Pulmonary artery endothelial cell (primary cell): ENCODE data around the gene KCTD19. TPM values are rescaled to one million over a fixed set of nuclear protein-coding genes. Genes with fewer than 3 reads are reported as not detected.

Experiments
- DNase-seq: peaks from one replicate; pipeline ENCODE4 v3.0.0-alpha.2; 2011; ENCODE audit warnings: low read depth, low spot score
- total RNA-seq: library from RNA; depleted of rRNA; stranded (reverse); fragments of >200 nt; gene quantifications from 2 replicates; pipeline ENCODE4 v1.2.3, GENCODE V29; 2014

Gene KCTD19
- total RNA-seq, 1 donor from 2014 or later, result 0.33 TPM

DNA sequence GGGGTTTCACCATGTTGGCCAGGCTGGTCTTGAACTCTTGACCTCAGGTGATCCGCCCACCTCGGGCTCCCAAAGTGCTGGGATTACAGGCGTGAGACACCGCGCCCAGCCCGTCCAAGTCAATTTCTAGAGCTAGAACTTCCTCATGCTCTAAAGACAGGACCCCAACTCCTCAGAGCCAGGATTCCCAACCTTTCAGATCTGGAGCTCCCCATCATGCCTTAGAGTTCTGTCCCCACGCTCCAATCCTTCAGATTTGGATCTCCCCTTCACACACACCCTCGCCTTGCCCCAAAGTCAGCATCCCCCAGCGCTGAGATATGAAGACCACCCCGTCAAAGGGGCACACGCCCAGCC is 448 bp downstream of the KCTD19 start:
- no peak for DNase-seq

DNA sequence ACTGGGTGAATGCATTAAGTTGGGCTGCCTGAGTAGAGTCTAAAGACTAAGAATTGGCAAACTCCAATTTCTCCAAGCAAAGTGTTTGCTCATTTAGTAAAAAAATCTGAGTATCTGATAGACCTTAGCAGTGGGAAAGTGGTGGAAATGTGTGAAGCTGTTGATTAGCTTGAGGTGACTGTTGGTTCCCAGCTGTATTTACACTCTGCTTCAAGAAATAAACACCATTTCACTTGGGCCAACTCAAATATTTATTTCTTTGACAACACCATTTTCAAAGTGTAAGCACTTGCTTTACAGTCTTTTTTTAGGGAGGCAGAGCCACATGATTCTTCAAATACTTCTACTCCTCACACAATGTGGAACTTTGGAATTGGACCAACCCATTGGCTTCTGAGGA is 8.7 kb downstream of the KCTD19 start:
- no peak for DNase-seq

DNA sequence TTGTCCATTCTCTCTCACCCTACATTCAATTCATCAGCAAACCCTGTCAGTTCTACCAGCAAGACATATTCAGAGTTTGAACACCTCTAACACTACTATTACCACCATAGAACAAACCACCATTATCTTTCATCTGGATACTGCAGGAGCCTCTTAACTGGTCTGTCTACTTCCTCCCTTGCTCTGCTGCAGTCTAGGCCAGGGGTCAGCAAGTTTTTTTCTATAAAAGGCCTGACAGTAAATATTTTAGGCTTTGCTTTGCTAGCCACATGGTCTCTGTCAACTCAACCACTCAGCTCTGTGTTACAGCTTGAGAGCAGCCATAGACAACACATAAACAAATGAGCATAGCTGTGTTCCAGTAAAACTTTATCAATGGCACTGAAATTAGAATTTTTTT is 13.8 kb downstream of the KCTD19 start:
- DNase-seq, result no peak

DNA sequence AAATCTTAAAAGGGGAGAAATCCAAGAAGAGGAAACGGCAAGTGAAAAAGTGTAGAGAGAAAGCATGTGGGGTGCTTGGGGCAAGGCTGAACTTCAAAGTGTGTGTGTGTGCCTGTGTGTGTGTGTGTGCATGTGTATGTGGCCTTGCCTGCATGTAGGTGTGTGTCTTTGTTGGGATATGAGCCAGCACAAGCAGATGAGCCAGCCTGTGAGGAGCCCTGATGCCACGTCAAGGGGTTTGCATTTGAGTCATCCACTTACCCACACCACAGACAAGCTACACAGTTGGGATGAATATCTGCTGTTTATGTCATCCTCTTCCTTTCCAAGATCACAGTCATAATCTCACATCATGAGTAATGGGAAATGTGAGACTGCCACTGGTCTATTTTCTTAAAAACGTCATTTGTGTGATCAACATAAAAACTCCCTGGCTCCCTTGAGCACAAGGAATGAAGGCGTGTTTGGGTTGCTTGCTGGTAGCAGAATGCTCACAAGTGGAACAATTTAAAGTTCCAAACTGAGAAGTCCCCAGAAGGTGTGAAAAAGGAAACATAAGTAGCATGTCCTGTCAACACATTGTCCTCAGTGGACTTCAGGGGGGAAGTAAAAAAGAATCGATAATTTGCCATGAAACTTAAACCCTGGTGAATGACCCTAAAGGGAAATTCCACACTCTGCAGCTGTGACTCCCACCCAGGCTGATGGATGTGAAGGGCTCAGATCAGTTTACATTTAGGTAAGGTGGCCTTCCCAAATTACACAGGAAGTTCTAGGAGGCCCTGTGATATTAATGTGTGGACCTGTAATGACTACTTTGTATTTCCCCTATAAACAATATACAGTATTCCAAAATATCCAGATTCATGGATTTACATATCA is 14.7 kb downstream of the KCTD19 start:
- DNase-seq, result peak; percentile 89

DNA sequence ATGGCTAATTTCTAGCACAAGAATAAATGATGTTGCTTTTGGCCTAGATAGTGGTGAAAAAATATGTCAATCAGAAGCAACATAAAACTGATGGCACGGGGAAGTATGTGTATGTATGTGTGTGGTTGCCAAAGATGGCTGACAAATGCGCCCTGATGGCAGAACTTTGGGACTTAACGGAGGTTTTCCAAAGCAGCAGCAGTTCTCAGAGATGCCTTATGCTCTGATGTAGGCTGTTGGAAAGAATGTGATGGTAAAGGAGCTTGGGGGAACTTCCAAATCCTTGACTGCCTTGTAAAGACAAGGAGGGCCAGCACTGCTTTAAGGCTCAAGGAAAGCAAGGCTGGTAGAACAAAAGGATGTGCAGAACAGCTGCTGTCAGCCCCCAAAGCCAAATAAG is 16.0 kb downstream of the KCTD19 start:
- DNase-seq, result no peak

DNA sequence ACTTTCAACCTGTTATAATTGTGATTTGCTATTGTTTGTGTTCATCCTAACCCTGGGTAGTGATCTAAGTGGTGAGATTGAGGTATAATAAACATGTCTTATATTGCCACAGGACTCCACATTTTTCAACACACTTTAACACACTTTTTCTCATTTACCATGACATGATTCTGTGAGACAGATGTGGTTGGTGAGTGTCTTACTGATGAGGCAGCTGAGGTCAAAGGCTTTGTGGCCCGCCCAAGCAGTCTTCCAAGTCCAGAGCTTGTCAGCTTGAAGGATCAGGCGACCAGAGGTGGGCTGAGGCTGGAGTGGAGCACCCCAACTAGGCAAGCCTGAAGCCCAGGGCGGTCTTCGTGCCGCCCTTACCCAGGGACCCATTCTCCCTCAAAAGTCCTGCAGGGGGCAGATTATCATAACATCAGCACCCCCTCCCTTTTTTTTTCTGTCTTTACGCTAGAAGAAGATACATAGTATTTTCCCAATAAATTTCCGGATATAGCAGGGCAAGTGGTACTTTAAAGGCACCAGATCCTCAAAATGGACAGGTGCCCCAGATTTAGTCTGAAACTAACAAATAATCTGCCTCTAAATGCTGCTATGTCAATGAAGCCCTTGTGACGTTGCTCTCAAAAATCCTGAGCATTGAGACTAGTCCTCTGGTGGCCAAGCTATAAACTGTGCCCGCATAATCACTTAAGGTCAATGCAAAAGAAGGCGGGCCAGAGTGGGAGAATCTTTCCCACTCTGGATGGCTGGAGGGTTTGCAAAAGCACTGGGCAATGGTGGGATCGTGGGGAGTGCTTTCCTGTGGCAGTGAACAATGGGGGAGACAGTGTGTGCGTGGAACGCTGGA is 21.1 kb downstream of the KCTD19 start:
- no peak for DNase-seq

DNA sequence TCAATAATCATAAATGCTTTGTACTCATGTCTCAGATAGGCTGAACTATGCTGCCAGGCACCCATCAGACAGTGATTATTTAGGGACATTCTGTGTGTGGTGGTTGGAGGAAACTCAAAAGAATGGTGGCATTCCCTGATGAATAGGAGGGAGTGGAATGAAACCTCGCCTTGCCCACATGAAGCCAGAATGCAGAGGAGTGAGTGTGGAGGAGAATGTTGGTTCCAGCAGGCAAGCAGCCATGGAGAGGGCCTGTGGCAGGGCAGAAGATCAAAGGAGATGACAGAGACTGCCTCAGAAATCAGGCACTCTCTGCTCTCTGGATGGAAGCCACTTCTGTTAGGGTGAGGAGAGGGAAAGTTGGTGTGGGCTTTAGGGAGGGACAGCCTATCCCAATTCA is 22.5 kb downstream of the KCTD19 start:
- no peak for DNase-seq

DNA sequence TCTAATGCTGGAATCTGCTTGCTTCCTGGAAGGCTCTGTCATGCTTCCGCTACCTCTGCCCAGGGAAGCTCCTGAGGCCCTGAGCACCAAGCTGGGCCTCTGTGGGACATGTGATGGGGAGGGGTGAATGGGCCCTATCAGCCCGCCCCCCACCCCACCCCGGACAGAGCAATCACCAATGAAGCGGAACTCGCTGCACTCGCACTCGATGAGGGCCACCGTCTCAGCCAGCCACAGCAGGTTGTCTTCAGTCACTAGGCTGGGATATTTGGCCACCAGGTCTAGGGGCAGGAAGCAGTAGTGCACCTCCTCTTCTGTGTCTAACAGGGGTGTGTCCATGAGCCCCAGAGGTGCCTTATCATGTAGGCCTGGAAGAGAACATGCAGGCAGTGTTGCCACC is 23.6 kb downstream of the KCTD19 start:
- no peak for DNase-seq

DNA sequence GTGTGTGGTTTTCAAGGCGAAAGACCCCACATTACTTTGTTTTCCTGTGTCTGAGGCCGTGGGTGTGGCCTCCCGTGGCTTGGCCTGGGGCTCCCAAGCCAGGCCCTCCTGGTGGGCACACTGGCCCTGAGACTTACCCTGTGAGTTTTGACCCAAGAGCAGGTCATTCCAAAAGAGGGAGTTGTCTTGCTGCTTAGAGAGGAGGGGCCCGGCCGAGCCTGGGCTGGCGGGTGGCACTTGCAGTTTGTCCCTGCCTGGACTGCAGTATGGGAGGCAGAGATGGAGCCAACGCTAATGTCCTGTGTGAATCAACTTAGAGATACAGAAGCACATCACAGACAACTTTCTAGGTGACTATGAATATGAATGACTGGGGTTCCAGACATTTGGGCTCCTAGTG is 24.5 kb downstream of the KCTD19 start:
- no peak for DNase-seq

DNA sequence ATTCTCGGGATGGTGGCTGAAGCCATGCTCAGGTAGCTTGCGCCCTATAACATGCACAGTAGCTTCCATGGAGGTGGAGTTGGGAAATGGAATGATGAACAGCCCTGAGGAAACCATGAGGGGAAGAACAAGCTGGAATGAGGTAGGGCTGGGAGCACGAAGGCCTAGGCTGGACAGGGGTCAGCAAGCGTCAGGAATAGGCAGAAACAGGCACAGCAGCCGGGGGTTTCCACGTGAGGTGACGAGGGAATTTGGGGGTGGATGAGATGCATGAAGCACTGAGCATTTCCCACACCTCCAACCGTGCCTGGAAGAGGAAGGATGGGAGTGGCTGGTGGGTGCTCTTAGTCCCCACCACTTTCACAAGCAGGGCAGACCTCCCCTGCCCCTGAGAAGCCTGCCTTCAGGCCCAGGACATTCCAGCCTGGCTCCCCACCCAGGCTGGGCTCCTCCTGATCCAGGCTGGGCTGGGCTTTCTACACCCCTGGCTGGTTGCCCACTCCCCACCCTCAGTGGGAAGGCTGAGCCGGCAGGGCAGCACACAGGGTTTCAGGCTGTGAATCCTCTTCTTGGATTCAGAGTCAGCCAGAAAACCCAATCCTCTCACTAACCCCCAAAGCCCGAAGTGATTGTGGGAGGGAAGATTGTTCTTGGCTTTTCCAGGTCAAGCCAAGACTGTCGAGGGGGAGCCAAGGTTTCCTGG is 25.3 kb downstream of the KCTD19 start:
- no peak for DNase-seq

DNA sequence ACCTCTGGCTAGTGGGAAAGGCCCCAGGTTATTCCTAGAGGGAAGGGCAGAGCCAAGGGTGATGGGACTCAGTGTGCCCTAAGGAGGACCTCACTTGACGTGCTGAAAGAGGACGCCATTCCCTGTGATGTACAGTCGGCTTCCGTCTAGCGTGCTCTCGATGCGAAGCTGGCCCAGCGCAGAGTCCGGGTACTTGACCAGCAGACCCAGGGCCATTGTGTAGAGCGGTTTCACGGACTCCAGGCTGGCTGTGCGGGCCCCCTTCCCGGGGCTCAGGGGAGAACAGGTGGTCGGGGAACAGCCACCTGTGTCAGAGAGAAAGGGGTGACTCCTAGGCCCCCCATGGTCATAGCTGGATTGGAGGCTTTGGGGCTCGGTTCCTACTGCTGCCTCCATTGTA is 27.3 kb downstream of the KCTD19 start:
- no peak for DNase-seq

DNA sequence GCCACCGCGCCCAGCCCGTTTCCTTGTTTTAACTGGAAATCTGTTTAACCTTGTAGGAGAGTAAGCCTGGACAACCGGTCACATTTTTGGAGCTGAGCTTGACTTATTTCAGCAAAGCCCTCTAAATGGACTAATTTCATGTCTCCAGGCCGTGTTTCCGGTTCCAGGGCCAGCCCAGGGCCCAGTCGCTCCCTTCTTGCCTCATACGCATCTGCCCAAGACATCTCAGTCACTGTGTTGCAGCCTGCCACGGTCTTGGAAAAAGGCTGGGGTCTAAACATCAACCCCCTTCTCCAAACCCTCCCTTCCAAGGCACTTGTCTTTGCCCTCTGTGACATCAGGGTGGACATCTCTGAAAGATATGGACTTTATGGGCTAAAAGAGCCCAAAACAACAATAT is 28.3 kb downstream of the KCTD19 start:
- no peak for DNase-seq

DNA sequence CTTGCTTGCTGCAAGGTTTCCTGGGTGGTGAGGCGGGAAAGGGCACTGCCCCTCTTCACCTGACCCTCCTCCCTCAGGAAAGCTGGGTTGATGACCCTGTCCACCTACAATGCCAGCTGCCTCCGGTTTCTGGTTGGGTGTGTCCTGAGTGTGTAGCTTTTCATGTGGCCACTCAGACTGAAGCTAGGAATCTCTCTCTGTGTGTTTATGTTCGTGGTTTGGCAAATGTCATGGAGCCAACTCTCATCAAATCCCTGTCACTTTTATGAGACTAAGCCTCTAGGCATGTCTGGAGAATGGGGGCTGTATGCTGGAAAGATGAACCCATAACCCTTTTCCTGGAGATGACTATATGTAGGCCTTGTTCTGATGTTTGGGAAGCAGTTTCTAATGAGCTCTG is 30.1 kb downstream of the KCTD19 start:
- DNase-seq, result no peak

DNA sequence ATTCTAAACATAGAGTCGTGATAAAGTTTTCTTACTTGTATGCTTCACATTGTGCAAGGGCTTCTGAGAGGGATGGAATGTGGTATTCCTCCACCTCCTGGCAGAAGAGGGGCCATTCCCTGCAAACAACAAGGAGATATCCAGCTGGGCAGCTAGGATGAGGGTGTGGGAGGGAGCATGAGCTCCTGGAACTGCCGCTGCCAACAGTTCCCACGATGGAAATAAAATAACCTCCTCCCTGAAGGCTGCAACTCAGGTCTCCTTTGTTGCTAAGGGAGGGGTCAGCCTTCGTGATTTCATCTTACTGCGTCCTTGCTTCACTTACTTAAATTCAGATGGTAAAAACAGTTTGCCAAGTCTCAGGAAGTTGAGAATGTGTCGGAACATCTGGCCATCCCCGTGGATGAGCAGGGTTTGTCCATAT is 31.6 kb downstream of the KCTD19 start:
- no peak for DNase-seq

DNA sequence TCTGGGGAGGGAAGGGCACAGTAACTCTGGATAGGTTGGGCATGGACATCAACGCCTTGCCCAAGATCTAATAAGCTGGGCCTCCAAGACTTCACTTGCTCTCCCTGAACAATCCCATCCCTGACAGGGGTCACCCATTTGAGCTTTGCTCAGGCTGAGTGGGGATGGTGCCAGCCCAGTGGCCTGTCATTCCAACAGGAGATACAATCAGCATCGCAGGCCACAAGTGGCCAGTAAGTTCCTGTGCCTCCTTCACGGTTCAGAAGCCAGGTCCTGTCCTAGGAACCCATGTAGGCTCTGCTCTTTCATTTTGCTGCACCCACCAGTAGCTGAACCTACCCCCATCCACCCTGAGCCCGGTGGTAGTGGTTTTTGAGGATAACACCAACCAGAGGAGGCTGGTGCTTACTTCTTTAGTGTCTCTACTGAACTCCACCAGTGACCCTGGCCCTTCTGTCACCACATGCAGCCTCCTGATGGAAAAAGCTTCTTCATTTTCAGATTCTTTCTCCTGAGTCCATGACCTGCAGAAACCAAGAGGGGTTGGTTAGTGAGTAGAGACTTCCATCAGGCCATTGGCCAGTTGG is 32.3 kb downstream of the KCTD19 start:
- no peak for DNase-seq

DNA sequence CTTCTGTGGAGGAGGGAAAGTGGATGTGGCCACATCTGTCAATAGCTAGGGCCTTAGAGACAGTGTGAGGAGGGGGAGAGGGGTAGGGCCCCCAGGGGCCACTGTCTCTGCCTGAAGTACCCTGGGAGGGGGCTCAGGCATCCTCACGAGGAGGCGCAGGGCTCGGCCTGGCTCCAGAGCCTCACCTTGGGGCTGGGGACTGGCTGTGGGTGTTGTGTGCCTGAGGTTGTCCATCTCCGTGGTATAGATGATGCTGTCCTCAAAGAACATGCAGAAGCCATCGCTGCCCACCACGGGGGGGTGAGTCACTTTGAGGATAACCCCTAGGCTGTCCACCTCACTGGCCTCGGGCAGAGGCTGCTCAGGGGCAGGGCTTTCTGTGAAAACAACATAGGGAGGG is 35.1 kb downstream of the KCTD19 start:
- no peak for DNase-seq

DNA sequence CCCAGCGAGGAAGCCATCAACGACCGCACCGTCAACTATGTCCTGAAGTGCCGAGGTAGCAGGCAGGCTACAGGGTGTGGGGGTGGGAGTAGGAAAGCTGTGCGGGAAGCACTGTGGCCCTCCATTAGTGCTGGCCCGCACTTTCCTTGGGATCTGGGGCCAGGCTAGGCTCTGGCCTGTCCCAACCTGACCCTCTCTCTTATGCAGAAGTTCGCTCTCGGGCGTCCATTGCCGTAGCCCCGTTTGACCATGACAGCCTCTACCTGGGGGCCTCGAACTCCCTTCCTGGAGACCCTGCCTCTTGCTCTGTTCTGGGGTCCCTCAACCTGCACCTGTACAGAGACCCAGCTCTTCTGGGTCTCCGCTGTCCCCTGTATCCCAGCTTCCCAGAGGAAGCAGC is 38.6 kb downstream of the KCTD19 start:
- DNase-seq, result no peak

DNA sequence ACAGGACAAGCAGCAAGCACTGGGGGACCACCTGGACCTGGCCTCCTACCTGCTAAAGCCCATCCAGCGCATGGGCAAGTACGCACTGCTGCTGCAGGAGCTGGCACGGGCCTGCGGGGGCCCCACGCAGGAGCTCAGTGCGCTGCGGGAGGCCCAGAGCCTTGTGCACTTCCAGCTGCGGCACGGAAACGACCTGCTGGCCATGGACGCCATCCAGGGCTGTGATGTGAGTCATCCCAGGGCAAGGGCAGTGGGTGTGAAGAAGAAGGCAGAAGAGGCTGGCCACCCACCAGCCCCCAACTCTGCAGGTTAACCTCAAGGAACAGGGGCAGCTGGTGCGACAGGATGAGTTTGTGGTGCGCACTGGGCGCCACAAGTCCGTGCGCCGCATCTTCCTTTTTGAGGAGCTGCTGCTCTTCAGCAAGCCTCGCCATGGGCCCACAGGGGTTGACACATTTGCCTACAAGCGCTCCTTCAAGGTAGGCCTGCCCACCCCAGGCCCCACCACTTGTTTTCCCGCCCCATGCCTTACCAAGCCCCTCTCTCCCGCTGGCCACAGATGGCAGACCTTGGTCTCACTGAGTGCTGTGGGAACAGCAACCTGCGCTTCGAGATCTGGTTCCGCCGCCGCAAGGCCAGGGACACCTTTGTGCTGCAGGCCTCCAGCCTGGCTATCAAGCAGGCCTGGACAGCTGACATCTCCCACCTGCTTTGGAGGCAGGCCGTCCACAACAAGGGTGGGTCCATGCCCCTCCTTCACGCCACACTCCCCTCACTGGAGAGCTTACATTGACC is 39.9 kb downstream of the KCTD19 start:
- no peak for DNase-seq

DNA sequence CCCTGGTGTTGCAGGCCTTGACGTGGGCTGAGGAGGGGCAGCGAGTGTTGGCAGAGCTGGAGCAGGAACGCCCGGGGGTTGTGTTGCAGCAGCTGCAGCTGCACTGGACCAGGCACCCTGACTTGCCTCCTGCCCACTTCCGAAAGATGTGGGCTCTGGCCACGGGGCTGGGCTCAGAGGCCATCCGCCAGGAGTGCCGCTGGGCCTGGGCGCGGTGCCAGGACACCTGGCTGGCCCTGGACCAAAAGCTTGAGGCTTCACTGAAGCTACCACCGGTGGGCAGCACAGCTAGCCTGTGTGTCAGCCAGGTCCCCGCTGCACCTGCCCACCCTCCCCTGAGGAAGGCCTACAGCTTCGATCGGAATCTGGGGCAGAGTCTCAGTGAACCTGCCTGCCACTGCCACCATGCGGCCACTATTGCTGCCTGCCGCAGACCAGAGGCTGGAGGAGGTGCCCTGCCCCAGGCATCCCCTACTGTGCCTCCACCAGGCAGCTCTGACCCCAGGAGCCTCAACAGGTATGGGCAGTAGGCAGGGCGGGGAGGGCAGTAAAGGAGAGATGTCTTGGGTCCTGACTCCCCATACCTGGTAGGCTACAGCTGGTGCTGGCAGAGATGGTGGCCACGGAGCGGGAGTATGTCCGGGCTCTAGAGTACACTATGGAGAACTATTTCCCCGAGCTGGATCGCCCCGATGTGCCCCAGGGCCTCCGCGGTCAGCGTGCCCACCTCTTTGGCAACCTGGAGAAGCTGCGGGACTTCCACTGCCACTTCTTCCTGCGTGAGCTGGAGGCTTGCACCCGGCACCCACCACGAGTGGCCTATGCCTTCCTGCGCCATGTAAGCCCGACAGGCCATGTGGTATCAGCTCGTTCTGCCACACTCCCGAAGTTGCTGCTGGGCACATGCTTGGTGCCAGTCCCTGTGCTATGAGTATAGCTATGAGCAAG is 41.6 kb downstream of the KCTD19 start:
- DNase-seq, result no peak
